Left lung (tissue), 10 donors: Measurements from ENCODE around the gene EQTN. TPM values are rescaled to one million over a fixed set of nuclear protein-coding genes. Genes with fewer than 3 reads are reported as not detected.

Experiments
- ATAC-seq: fragments of 200-7000 bp; cut with Tn5 transposase; one replicate; pipeline ENCODE4 v1.9.1; 2020; ENCODE audit warnings: moderate library complexity
- DNase-seq, 4 donors: peaks; one replicate each; pipeline ENCODE4 v3.0.0-alpha.2; 2013 to 2020
- H3K27ac ChIP-seq, 2 donors: fragments of 200-600 bp; sonication (generic) in 1 of 2; one replicate each; pipeline versions ENCODE4 v1.5.0 to v1.8.0; 2020 to 2021
- H3K27me3 ChIP-seq, 2 donors: fragments of 200-600 bp; sonication (generic) in 1 of 2; one replicate each; pipeline versions ENCODE4 v1.5.0 to v1.8.0; 2020 to 2021
- H3K36me3 ChIP-seq, 2 donors: fragments of 200-600 bp; sonication (generic) in 1 of 2; one replicate each; pipeline versions ENCODE4 v1.5.0 to v1.8.0; 2020 to 2021
- H3K4me1 ChIP-seq, 2 donors: fragments of 200-600 bp; one replicate each; pipeline ENCODE4 v1.8.0; 2021
- H3K4me3 ChIP-seq, 2 donors: fragments of 200-600 bp; sonication (generic) in 1 of 2; one replicate each; pipeline versions ENCODE4 v1.5.0 to v1.8.0; 2020 to 2021; ENCODE audit warnings: mild to moderate bottlenecking in 1 of 2
- H3K9me3 ChIP-seq, 2 donors: fragments of 200-600 bp; sonication (generic) in 1 of 2; one replicate each; pipeline versions ENCODE4 v1.5.0 to v1.8.0; 2020 to 2021
- intact Hi-C, 2 donors: fragments of 100-400 bp; cut with DNase I; formaldehyde crosslinking; loops; one replicate each; pipeline versions ENCODE4 v1.11.2 to v1.14.2; 2022
- polyA plus RNA-seq, 6 donors: library from polyadenylated mRNA; unstranded; fragments of 120-200 nt; gene quantifications; one replicate each; pipeline ENCODE4 v1.2.1, GENCODE V29; 2013; ENCODE audit not compliant: insufficient read length in 6 of 6
- total RNA-seq, 2 donors: library from RNA; stranded (reverse); fragmentation: NEBNext Ultra II Directional; extraction: Animal tissue kit (Norgen Biotek cat#: 25700); gene quantifications; one replicate each; pipeline ENCODE4 v1.2.1, GENCODE V29; 2021
- TF ChIP-seq, protein P1 (sequence below), 2 donors: fragments of 200-600 bp; sonication (generic) in 1 of 2; IDR thresholded peaks; one replicate each; pipeline versions ENCODE4 v1.5.0 to v1.8.0; 2021; ENCODE audit warnings: antibody characterized with exemption in 2 of 2
- donor health status: DM: no; HTN: yes; CAD: no.
- donor health status: DM: no; HTN: no; CAD: no.

Gene EQTN
- total and polyA plus RNA-seq, 8 donors, result 0.26 to 0.99 (median 0.39) TPM

DNA sequence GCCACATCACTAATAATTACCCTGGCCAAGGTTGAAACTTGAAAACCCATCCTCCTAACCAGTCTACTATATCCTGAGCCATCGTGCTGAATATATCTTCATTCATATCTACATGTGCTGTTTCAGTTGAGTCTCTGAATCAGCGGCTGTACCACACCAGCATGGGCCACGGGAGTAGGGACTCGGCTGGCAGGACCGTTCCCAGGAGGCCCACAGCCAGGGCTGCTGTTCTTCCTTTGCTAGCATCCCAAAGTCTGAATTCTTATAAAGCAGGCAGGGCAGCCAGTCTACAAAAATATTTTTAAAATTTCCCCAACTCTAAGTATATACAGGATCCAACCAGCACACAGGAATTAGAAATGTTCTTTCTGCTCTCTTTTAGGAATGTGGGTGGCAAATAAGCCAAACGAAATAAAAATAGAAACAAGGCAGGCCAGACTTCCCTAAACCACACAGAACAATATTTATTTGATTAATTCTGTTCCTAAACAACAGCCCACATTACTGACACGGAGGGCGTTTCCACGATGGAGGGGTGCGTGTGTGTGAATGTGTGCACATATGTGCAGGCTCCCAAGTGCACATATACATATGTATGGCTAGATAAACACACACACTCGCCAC, 42.8 kb upstream of the EQTN start:
- Histone ChIP-seq H3K4me1 (peaks cover 17 to 34% of the 10 kb centered on the region in 2 donors), H3K27ac (peak overlapping the region; percentile 0 to 62)
- intact Hi-C loops, result loop anchor here (5.0 to 10.0 kb wide), 2 partner anchors 188 to 195 kb away; partner anchors contain the start of gene MOB3B (in 1 of the 2)

DNA sequence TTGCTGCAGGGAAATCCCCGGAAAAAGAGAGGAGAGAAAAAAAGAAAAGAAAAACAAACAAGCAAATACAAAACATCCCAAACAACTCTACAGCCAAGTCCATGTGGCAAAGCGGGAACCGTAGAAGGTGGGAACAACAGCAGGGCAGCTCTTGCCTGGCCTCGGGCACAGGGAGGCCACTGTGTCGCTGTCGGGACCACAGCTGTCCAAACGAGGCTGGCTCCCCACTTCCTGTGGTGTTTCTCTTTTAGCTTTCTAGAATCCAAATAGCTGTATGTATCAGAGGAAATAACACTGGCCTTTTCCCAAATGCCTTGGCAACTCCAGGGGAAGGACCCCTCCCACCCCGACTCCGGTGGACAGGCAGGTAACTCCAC, 41.6 kb upstream of the EQTN start:
- peak; percentile 3 for ATAC-seq
- H3K4me3 ChIP-seq, result no peak overlapping the region
- intact Hi-C loops, result loop anchor here (5.0 to 10.0 kb wide), 2 partner anchors 189 to 196 kb away; partner anchors contain the start of gene MOB3B (in 1 of the 2)

More for the DNA sequence above, 42.8 kb upstream of the EQTN start:
- no peaks in the 10 kb centered on the region for H3K36me3 ChIP-seq
- no peaks in the 10 kb centered on the region for H3K9me3 ChIP-seq
- no peak overlapping the region for H3K4me3 ChIP-seq
- no peaks in the 10 kb centered on the region for H3K27me3 ChIP-seq
- TF ChIP-seq, protein P1, sequence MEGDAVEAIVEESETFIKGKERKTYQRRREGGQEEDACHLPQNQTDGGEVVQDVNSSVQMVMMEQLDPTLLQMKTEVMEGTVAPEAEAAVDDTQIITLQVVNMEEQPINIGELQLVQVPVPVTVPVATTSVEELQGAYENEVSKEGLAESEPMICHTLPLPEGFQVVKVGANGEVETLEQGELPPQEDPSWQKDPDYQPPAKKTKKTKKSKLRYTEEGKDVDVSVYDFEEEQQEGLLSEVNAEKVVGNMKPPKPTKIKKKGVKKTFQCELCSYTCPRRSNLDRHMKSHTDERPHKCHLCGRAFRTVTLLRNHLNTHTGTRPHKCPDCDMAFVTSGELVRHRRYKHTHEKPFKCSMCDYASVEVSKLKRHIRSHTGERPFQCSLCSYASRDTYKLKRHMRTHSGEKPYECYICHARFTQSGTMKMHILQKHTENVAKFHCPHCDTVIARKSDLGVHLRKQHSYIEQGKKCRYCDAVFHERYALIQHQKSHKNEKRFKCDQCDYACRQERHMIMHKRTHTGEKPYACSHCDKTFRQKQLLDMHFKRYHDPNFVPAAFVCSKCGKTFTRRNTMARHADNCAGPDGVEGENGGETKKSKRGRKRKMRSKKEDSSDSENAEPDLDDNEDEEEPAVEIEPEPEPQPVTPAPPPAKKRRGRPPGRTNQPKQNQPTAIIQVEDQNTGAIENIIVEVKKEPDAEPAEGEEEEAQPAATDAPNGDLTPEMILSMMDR (IDR thresholded peaks at IDR 0.05), result no peak
- ATAC-seq (peak; percentile 24), DNase-seq (no peak)

DNA sequence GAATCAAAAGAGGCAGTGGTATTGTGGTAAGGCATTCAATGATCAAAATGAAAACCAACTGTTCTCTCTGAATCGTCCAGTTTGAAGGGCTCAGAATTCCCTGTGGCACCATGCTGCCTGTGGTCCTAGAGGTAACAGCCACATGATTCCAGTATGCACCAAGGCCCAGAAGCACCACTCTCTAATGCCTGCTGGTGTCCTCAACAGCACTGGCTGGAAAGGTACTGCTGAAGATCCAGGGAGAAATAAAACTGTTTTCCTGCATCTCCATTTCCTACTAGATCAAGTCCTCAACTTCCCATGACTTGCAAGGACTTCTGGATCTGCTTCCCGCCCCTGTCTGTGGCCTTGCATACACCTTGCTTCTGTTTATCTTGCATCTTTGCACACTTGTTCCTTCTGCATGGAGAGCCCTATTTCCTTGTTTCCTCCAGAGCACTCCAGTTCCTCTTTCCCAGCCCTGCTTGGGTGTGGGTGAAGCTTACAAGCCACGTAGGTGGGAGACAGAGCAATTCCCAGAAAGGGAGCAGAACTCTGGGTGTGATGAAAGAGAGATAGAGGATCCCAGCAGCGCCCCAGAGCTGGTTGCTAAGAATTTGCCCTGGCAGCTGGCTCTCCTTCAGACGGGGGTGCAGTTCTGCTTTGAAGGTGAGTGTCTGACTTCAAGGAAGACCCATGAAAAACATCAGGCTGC, 41.0 kb upstream of the EQTN start:
- H3K9me3 ChIP-seq, result no peaks in the 10 kb centered on the region
- no peaks in the 10 kb centered on the region for H3K36me3 ChIP-seq
- DNase-seq (peak in 1 of 4 donors; percentile 69), ATAC-seq (peak; percentile 66)
- TF ChIP-seq, protein P1 (IDR thresholded peaks at IDR 0.05), result no peak
- intact Hi-C loops, result loop anchor here (5.0 to 10.0 kb wide), 2 partner anchors 189 to 197 kb away; partner anchors contain the start of gene MOB3B (in 1 of the 2)
- no peaks in the 10 kb centered on the region for H3K27me3 ChIP-seq
- peak overlapping the region; percentile 48 to 62 for H3K27ac ChIP-seq
- H3K4me3 ChIP-seq, result no peak overlapping the region
- peaks cover 19 to 37% of the 10 kb centered on the region in 2 donors for H3K4me1 ChIP-seq

More for the DNA sequence above, 41.6 kb upstream of the EQTN start:
- DNase-seq, result no peak
- H3K9me3 ChIP-seq, result no peaks in the 10 kb centered on the region
- H3K4me1 ChIP-seq, result peaks cover 17 to 34% of the 10 kb centered on the region in 2 donors
- TF ChIP-seq, protein P1 (IDR thresholded peaks at IDR 0.05), result no peak
- no peaks in the 10 kb centered on the region for H3K36me3 ChIP-seq
- peak overlapping the region; percentile 48 to 62 for H3K27ac ChIP-seq
- no peaks in the 10 kb centered on the region for H3K27me3 ChIP-seq

DNA sequence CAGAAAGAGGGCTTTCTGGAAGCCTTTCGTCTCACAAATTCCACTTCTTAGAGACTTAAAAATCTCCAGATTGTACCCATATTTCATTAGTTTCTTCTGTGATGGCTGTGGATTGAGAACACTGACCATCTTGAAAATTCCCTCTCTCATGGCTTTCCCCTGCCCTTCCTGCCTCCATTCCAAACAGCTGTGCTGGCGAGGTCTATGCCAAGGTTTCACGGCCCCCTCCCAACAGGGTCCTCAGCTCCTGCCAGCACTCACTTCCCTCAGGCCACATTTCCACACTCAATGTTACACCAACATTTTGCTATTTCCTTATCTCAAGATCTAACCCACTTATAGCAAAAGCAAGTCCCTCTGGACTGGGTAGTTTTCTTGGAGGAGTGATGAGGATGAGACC, 40.3 kb upstream of the EQTN start:
- Histone ChIP-seq H3K9me3 (no peaks in the 10 kb centered on the region), H3K36me3 (no peaks in the 10 kb centered on the region), H3K4me1 (peaks cover 19 to 37% of the 10 kb centered on the region in 2 donors), H3K27ac (no peak overlapping the region), H3K27me3 (no peaks in the 10 kb centered on the region), H3K4me3 (no peak overlapping the region)
- TF ChIP-seq, protein P1 (IDR thresholded peaks at IDR 0.05), result no peak
- DNase-seq (no peak), ATAC-seq (no peak)
- intact Hi-C loops, result loop anchor here (5.0 to 10.0 kb wide), 2 partner anchors 190 to 198 kb away; partner anchors contain the start of gene MOB3B (in 1 of the 2)

DNA sequence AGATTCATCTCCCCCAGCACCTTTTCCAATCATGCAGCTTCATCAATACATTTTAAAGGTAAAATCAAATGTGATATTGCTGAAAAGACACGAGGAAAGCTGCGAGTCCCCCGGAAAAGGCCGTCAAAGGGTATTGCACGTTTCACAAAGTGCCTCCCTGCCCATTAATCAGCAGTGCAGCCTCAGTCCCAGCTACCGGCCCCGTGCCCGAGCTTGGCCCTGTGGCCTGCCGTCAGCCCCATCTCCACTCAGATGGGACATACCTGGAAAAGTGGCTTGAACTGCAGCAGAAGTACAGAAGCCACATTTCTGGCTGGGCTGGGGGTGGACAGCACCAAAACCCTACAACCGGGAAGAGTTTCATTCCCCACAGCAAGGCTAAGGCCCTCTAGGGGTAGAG, 39.9 kb upstream of the EQTN start:
- Histone ChIP-seq H3K36me3 (no peaks in the 10 kb centered on the region), H3K27ac (no peak overlapping the region), H3K4me3 (no peak overlapping the region), H3K27me3 (no peaks in the 10 kb centered on the region), H3K9me3 (no peaks in the 10 kb centered on the region), H3K4me1 (peaks cover 19 to 37% of the 10 kb centered on the region in 2 donors)
- DNase-seq, result peak in 1 of 4 donors; percentile 71
- ATAC-seq, result no peak
- intact Hi-C loops, result loop anchor here (5.0 to 10.0 kb wide), 2 partner anchors 190 to 198 kb away; partner anchors contain the start of gene MOB3B (in 1 of the 2)
- TF ChIP-seq, protein P1 (IDR thresholded peaks at IDR 0.05), result no peak
